Measurements from ENCODE around the gene TENT5C.

DNA sequence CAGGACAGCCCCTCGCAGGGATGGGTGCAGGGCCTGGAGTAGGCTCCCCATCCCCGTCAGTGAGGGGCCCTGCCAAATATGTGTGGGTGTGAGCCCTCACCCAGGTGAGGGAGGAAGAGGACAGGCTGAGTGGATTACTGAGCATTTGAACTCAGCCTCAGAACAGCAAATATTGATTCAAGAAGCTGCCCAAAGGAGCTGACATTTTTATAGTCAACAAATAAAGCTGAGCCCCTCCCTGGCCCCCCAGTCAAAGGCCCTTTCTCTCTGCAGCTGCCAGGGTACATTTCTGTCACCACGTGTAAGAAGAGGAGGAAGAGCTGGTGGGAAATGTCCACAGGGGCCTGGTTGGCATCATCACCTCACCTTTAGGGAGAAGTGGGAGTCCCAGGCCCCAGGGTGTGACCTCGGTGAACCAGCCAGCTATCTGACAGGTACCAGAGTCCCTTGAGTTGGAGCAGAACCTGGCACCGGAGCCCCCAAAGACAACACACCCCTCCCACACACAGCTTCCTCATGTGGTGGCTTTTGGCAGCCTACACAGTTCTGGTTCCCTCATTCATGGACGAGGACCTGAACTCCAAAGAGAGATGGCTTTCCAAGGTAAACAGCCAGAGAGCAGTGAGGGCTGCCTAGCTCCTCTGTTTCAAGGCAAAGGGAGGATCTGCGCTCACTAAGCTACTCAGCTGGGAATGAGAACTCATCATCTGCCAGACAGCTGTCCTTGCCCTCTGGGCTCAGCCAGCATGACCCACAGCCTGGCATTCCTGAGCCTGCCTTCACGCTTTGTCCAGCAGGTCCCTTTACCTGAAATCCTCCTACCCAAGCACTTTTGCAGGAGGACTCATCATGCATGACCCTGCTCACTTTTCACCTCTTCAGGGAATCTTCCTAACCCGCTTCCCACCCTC is 43.0 kb upstream of the TENT5C start:
- TF ChIP-seq, protein P1, sequence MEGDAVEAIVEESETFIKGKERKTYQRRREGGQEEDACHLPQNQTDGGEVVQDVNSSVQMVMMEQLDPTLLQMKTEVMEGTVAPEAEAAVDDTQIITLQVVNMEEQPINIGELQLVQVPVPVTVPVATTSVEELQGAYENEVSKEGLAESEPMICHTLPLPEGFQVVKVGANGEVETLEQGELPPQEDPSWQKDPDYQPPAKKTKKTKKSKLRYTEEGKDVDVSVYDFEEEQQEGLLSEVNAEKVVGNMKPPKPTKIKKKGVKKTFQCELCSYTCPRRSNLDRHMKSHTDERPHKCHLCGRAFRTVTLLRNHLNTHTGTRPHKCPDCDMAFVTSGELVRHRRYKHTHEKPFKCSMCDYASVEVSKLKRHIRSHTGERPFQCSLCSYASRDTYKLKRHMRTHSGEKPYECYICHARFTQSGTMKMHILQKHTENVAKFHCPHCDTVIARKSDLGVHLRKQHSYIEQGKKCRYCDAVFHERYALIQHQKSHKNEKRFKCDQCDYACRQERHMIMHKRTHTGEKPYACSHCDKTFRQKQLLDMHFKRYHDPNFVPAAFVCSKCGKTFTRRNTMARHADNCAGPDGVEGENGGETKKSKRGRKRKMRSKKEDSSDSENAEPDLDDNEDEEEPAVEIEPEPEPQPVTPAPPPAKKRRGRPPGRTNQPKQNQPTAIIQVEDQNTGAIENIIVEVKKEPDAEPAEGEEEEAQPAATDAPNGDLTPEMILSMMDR (IDR thresholded peaks at IDR 0.05), result no peak
- no peak for TF ChIP-seq POLR2A (IDR thresholded peaks at IDR 0.05)
